Esophagus squamous epithelium (tissue), 4 donors: ENCODE measurements around the gene AR.

Experiments
- CTCF ChIP-seq, 6 experiments: fragments of 450-650 bp in 4 of 6; fragments of 200-600 bp in 2 of 6; sonication (generic) in 2 of 6; IDR thresholded peaks; one replicate each; pipeline ENCODE4 v1.5.1; 2016 to 2019; ENCODE audit warnings: antibody characterized with exemption in 6 of 6, mild to moderate bottlenecking in 4 of 6, moderate library complexity in 4 of 6
- POLR2A ChIP-seq, 4 donors: fragments of 450-650 bp; IDR thresholded peaks; one replicate each; pipeline ENCODE4 v1.6.1; 2017; ENCODE audit warnings: antibody characterized with exemption in 4 of 4, mild to moderate bottlenecking in 4 of 4, moderate library complexity in 3 of 4

DNA sequence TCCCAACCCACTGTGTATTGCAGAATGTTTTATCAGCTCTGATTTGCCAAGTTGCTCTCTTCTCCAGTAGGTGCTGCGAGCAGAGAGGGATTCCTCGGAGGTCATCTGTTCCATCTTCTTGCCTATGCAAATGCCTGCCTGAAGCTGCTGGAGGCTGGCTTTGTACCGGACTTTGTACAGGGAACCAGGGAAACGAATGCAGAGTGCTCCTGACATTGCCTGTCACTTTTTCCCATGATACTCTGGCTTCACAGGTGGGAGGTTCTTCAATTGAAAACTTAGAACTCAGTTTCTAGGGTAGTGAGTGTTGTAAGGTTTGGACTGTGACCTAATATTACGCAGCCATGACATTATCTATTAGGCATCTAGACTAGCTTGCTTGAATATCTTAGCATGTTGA, 24.9 kb downstream of the AR start:
- TF ChIP-seq CTCF (IDR thresholded peaks at IDR 0.05) (no peak), POLR2A (IDR thresholded peaks at IDR 0.05) (no peak)
